Erythroblast (primary cell): ENCODE results near the gene PES1.
"Not testable (repeated sequence)": the region's sequence is repeated elsewhere in the genome, so short reads cannot be mapped to it uniquely, and the experiment has no call there.

Source experiments
- DNase-seq, 2 experiments: peaks; one replicate each; lab custom pipeline; 2025; lab: John Stamatoyannopoulos, UW
- GATA1 ChIP-seq: IDR thresholded peaks from 2 replicates; pipeline ENCODE4 v1.6.1; 2011; ENCODE audit warnings: low read depth, mild to moderate bottlenecking, control low read depth, low read length, moderate library complexity
- POLR2A ChIP-seq: IDR thresholded peaks from 2 replicates; pipeline ENCODE4 v1.6.1; 2011; ENCODE audit warnings: mild to moderate bottlenecking, low read length

PES1 gene

GRCh38 chr22:30574095-30574981 is 17.4 kb downstream of the PES1 start, which contains the start of gene GAL3ST1:
TSS of gene GAL3ST1 (minus strand) at chr22:30574665. CDS start at chr22:30557392, 17,273 bp downstream.
- TF ChIP-seq POLR2A, result no peak
- TF ChIP-seq GATA1, result no peak
- no peak for DNase-seq

- TF ChIP-seq POLR2A (no peak), GATA1 (no peak)
- DNase-seq, result no peak
Observed at GRCh38 chr22:30573594-30574094, 18.1 kb downstream of the PES1 start.

- DNase-seq, result no peak
- TF ChIP-seq GATA1 (no peak), POLR2A (no peak)
Observed at GRCh38 chr22:30572840-30573593, 18.7 kb downstream of the PES1 start.

GRCh38 chr22:30572210-30572609 is 19.5 kb downstream of the PES1 start:
- no peak for DNase-seq
- no peak for TF ChIP-seq POLR2A
- TF ChIP-seq GATA1, result no peak

- DNase-seq, result no peak
- TF ChIP-seq POLR2A, result no peak
- no peak for TF ChIP-seq GATA1
Observed at GRCh38 chr22:30569674-30570202, 22.0 kb downstream of the PES1 start.

GRCh38 chr22:30568137-30568805 is 23.4 kb downstream of the PES1 start:
- no peak for TF ChIP-seq POLR2A
- TF ChIP-seq GATA1, result no peak
- no peak for DNase-seq

- not testable (repeated sequence) for DNase-seq
Observed at GRCh38 chr22:30567277-30567676, 24.4 kb downstream of the PES1 start.

- DNase-seq, result no peak
- TF ChIP-seq GATA1, result no peak
- TF ChIP-seq POLR2A, result no peak
Observed at GRCh38 chr22:30566125-30566524, 25.6 kb downstream of the PES1 start.

GRCh38 chr22:30565341-30565740 is 26.4 kb downstream of the PES1 start:
- no peak for DNase-seq
- no peak for TF ChIP-seq GATA1
- no peak for TF ChIP-seq POLR2A

- DNase-seq, result no peak
- TF ChIP-seq GATA1, result no peak
Observed at GRCh38 chr22:30564761-30565119, 27.0 kb downstream of the PES1 start.

GRCh38 chr22:30564045-30564760 is 27.5 kb downstream of the PES1 start:
- no peak for TF ChIP-seq POLR2A
- no peak for TF ChIP-seq GATA1
- no peak for DNase-seq

- peak in 1 of 2 experiments; percentile 31 for DNase-seq
Observed at GRCh38 chr22:30562366-30562765, 29.3 kb downstream of the PES1 start.

More at GRCh38 chr22:30562366-30562765, 29.3 kb downstream of the PES1 start:
- TF ChIP-seq GATA1 (no peak), POLR2A (no peak)
